Central memory CD8-positive, alpha-beta T cell (primary cell): ENCODE measurements around the gene SUSD2.
"Not testable (repeated sequence)": the region's sequence is repeated elsewhere in the genome, so short reads cannot be mapped to it uniquely, and the experiment has no call there.

Source experiments
- ATAC-seq: fragments of 150-1000 bp; cut with Tn5 transposase; replicated peaks from 2 replicates; pipeline ENCODE4 v1.10.0; 2022; ENCODE audit warnings: mild to moderate bottlenecking, moderate FRiP score, moderate number of reproducible peaks; ENCODE audit not compliant: poor library complexity, severe bottlenecking; ENCODE audit errors: extremely low read depth
- DNase-seq, 2 donors: peaks; one replicate each; pipeline ENCODE4 v3.0.0; 2021; ENCODE audit warnings: low spot score in 2 of 2
- H3K27ac Mint-ChIP-seq: one replicate; pipeline ENCODE4 v1.8.0; 2022; ENCODE audit warnings: low read depth, mild to moderate bottlenecking, moderate library complexity, mixed read lengths
- H3K27me3 Mint-ChIP-seq: one replicate; pipeline ENCODE4 v1.8.0; 2022; ENCODE audit warnings: mixed read lengths
- H3K36me3 Mint-ChIP-seq: one replicate; pipeline ENCODE4 v1.8.0; 2022; ENCODE audit warnings: mild to moderate bottlenecking, moderate library complexity, mixed read lengths; ENCODE audit not compliant: insufficient read depth
- H3K4me1 Mint-ChIP-seq: one replicate; pipeline ENCODE4 v1.8.0; 2022; ENCODE audit warnings: mixed read lengths
- H3K4me3 Mint-ChIP-seq: one replicate; pipeline ENCODE4 v1.8.0; 2022; ENCODE audit warnings: mild to moderate bottlenecking, moderate library complexity, mixed read lengths
- H3K9me3 Mint-ChIP-seq: one replicate; pipeline ENCODE4 v1.8.0; 2022; ENCODE audit warnings: mixed read lengths

The SUSD2 gene

DNA sequence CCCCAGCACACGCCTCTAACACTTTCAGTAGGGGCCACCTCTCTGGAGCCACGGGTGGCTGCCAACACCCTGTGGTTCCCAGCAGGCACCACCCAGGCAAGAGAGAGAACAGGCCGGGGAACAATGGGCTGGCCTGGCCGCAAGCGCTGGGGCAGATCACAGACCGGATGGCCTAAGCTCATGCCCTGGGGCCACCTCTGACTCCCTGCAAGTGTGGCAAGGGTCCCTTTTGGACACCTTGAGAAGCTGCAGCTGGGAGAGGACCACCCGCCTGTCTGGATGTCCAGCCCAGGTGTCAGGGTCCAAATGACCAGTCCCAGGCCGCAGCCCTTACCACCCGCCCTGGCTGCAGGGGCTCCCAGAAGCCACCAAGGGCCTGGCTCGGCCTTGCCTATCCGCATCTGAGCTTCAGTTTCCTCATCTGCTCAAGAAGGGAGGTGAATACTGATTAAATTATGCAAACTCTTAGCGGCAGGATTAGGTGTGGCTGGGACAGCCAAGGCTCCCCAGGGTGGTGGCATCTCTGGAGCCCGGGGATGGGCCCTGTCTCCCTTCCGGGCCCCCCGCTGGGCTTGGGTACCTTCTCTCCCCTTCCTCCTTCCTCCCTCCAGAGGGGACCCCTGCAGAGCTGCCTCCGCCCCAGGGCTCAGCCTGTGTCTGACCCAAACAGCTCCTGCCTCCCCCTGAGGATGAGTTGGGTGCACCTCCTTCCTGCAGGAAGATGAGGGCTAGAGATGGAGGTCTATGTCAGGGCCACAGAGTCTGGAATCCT lies 785 bp upstream of the SUSD2 start:
- Mint-ChIP-seq H3K27ac (peak overlapping the region; percentile 84), H3K9me3 (no peaks in the 10 kb centered on the region), H3K36me3 (peaks cover 15% of the 10 kb centered on the region), H3K4me3 (no peak overlapping the region), H3K4me1 (no peaks in the 10 kb centered on the region), H3K27me3 (no peaks in the 10 kb centered on the region)
- no peak for ATAC-seq
- no peak for DNase-seq

DNA sequence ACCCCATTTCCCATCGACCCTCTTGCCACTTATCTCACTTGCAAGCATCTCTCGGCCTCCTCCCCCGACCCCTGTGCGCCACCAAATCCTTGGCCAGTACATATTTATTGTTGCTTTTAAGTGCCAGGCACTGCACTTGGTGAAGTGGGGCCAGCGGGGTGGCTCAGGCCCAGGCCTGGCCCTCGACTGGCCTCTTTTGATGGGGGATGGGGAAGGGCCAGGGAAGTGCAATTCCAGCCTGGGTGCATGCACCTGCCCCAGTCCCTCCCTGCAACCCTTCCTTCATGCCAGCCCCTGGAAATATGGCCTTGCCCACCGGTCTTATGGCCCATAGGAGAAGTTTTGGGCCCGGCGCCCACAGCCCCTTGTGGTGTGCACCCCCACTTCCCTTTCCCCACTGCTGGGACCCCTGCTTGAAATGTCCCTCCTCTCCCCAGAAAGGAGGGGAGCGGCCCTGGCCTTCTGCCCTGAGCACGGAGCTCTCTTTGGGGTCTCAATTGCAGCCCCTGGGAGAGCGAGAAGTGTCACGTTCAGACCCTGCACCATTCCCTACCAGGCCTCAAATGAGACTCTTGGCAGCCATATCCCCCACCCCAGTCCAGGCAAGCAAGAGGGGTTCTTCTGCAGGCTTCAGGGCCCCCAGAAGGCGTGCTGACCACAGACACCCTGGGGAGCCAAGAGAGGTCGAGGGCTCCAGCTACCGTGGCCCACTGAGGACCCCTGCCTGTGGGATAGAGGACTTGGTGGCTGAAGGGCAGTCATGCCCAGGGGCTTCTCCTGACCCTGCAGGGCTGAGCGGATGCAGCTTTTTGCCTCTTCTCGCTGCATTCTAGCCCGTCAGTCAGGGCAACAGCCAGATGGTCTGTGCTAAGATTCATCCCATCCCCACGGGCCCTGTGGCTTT lies 961 bp downstream of the SUSD2 start:
- H3K4me3 Mint-ChIP-seq = no peak overlapping the region
- no peaks in the 10 kb centered on the region for H3K27me3 Mint-ChIP-seq
- DNase-seq (no peak), ATAC-seq (no peak)
- peaks cover 10% of the 10 kb centered on the region for H3K36me3 Mint-ChIP-seq
- H3K4me1 Mint-ChIP-seq = no peaks in the 10 kb centered on the region
- no peaks in the 10 kb centered on the region for H3K9me3 Mint-ChIP-seq
- no peak overlapping the region for H3K27ac Mint-ChIP-seq

DNA sequence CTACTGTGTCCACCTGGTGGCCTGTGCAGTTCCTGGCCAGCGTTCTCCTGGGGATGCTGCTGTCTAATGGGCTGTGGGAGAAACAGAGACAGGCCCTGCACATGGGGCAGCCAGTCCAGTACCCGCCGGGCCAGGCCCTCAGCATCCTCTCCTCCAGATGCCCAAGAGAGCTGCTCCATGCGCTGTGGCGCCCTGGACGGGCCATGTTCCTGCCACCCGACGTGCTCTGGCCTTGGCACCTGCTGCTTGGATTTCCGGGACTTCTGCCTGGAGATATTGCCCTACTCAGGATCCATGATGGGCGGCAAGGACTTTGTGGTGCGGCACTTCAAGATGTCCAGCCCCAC lies 1.6 kb downstream of the SUSD2 start:
- ATAC-seq, H3K4me3 Mint-ChIP-seq, DNase-seq, H3K27ac Mint-ChIP-seq, H3K36me3 Mint-ChIP-seq, H3K27me3 Mint-ChIP-seq, H3K4me1 Mint-ChIP-seq, H3K9me3 Mint-ChIP-seq: not testable (repeated sequence)

DNA sequence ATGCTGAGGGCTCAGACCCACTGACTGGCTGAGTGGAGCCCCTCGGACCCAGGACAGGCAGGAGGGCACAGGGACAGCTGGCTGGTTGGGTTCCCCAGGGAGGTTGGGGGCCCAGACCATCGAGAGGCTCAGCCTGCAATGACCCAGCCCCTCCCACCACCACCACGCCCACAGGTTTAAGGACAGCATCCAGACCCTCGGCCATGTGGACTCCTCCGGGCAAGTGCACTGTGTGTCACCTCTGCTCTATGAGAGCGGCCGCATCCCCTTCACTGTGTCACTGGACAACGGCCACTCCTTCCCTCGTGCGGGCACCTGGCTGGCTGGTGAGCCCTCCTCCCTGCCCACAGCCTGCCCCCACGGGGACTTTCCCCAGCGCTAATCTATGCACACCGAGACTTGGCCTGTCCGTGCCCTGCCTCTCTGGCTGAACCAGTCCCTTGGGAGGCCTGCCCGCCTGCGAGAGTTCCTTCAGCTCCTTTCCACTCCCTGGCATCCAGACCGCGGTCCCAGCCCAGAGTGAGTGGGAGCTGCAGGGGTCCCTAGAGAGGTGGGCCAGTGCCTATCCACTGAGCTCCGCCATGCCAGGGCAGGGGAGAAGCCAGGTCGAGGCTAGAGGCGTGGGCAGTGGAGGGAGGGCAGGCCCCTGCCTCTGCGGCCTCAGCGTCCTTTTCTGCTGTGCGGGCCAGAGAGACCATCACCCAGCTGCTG lies 2.2 kb downstream of the SUSD2 start:
- no peak overlapping the region for H3K27ac Mint-ChIP-seq
- no peak overlapping the region for H3K4me3 Mint-ChIP-seq
- no peaks in the 10 kb centered on the region for H3K4me1 Mint-ChIP-seq
- H3K36me3 Mint-ChIP-seq = peaks cover 8% of the 10 kb centered on the region
- no peak for ATAC-seq
- no peaks in the 10 kb centered on the region for H3K9me3 Mint-ChIP-seq
- no peaks in the 10 kb centered on the region for H3K27me3 Mint-ChIP-seq
- DNase-seq = no peak

DNA sequence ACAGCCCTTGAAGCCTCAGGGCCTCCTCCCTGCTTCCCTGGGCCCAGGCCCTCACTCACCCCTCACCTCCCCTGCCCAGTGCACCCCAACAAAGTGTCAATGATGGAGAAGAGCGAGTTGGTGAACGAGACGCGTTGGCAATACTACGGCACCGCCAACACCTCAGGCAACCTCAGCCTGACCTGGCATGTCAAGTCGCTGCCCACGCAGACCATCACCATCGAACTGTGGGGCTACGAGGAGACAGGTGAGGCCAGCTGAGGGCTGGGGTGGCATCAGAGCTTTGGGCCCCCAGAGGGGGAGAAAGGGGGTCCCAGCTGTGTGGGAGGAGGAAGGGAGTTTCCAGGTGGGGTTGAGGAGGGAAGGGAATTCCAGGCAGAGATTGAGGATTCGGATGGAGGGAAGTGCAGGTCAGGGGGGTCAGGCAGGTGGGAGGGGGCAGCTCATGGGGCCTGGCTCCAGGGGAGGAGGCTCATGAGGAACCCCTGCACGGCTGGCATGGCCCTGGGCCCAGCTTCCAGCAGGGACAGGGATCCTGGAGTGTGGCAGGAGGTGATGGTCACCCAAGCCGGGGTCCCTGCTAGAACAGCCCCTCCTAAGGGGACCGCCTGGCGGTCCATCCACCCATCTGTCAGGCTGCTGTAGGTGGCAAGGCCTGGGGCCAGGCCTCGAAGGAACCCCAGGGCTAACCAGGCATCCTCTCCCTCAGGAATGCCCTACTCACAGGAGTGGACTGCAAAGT lies 2.9 kb downstream of the SUSD2 start:
- H3K27ac Mint-ChIP-seq = no peak overlapping the region
- DNase-seq = no peak
- ATAC-seq = no peak

DNA sequence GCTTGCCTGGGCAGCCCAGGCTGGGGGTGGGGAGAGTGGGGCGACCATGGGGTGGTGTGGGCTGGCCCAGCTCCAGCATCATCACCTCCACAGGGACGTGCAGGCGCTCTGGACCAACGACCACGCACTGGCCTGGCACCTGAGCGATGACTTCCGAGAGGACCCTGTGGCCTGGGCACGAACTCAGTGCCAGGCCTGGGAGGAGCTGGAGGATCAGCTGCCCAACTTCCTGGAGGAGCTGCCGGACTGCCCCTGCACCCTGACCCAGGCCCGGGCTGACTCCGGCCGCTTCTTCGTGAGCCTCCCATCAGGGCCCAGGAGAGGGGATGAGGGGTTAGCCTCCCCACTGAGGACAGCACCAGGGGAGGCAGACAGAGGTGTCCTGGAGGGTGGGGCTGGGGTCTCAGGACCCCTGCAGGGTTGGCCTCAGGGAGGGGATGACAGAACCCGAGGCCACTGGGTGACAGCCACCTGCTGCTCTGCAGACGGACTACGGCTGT lies 3.8 kb downstream of the SUSD2 start:
- no peak for DNase-seq
- H3K9me3 Mint-ChIP-seq = no peaks in the 10 kb centered on the region
- H3K4me1 Mint-ChIP-seq = no peaks in the 10 kb centered on the region
- H3K27me3 Mint-ChIP-seq = no peaks in the 10 kb centered on the region
- no peak overlapping the region for H3K4me3 Mint-ChIP-seq
- no peak overlapping the region for H3K27ac Mint-ChIP-seq
- peaks cover 10% of the 10 kb centered on the region for H3K36me3 Mint-ChIP-seq
- ATAC-seq = no peak

More for the DNA sequence above, 2.9 kb downstream of the SUSD2 start:
- Mint-ChIP-seq H3K9me3 (no peaks in the 10 kb centered on the region), H3K27me3 (no peaks in the 10 kb centered on the region), H3K4me1 (no peaks in the 10 kb centered on the region), H3K36me3 (peaks cover 8% of the 10 kb centered on the region), H3K4me3 (no peak overlapping the region)

DNA sequence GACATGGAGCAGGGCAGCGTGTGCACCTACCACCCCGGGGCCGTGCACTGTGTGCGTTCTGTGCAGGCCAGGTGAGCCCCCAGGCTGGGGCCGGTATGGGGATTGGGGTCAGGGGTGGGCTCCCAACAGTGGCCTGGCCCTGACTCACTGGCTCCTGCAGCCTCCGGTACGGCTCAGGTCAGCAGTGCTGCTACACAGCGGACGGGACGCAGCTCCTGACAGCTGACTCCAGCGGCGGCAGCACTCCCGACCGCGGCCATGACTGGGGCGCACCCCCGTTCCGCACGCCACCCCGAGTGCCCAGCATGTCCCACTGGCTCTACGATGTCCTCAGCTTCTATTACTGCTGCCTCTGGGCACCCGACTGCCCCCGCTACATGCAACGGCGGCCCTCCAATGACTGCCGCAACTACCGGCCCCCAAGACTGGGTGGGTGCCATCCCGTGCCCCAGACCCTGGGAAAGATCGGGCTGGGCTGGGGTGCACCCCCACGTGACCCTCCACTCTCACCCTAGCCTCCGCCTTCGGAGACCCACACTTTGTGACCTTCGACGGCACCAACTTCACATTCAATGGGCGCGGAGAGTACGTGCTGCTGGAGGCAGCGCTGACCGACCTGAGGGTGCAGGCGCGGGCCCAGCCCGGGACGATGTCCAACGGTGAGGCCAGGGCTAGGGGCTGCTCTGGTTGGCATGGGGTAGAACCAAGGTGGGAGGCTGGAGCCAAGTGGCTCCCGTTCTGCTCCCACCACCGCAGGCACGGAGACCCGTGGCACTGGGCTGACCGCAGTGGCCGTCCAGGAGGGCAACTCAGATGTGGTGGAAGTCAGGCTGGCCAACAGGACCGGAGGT lies 4.4 kb downstream of the SUSD2 start:
- Mint-ChIP-seq H3K27me3 (no peaks in the 10 kb centered on the region), H3K4me3 (no peak overlapping the region), H3K36me3 (peaks cover 10% of the 10 kb centered on the region), H3K9me3 (no peaks in the 10 kb centered on the region), H3K4me1 (no peaks in the 10 kb centered on the region), H3K27ac (no peak overlapping the region)
- DNase-seq (no peak), ATAC-seq (no peak)

DNA sequence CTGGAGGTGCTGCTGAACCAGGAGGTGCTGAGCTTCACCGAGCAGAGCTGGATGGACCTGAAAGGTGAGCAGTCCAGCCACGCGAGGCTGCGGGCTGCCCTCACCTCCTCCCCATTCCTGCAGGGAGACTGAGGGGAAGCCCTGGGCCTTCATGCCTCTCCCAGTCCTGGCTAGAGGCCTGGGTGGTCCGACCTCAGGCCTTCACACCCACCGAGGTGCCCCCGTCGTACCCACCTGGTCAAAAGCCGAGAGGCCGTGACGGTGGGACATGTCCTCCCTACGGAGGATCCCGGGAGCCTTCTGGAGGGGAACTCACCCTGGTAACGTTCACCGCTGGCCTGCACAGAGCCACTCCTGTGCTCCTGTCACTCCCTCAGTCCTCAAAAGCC lies 5.1 kb downstream of the SUSD2 start:
- DNase-seq (no peak), ATAC-seq (no peak)
- Mint-ChIP-seq H3K4me3 (no peak overlapping the region), H3K36me3 (peaks cover 8% of the 10 kb centered on the region), H3K27ac (no peak overlapping the region), H3K4me1 (no peaks in the 10 kb centered on the region), H3K9me3 (no peaks in the 10 kb centered on the region), H3K27me3 (no peaks in the 10 kb centered on the region)

DNA sequence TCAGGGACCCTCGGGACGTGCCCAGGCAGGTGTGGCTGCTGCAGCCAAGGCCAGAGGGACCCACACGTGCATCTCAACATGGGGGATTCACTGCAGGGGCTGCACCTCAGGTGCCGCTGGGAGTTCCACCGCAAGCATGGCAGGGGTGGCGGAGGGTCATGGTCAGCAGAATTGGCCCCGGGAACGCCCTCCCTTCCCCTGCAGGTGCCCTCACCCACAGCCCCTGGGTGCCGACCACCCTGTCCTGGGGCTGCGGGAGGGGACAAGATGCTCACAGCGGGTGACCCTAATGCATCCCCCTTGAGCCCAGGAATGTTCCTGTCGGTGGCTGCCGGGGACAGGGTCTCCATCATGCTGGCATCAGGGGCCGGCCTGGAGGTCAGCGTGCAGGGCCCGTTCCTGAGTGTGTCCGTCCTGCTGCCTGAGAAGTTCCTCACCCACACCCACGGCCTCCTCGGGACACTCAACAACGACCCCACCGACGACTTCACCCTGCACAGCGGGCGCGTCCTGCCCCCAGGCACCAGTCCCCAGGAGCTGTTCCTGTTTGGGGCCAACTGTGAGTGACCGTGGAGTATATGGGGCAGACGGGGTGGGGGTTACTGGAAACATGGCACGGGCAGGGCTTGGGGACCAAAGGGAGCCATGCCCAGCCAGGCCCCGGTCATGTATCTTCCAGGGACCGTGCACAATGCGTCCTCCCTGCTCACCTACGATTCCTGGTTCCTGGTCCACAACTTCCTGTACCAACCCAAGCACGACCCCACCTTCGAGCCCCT lies 5.8 kb downstream of the SUSD2 start:
- H3K27ac Mint-ChIP-seq = no peak overlapping the region
- H3K36me3 Mint-ChIP-seq = peaks cover 5% of the 10 kb centered on the region
- H3K4me3 Mint-ChIP-seq = no peak overlapping the region
- H3K4me1 Mint-ChIP-seq = no peaks in the 10 kb centered on the region
- H3K9me3 Mint-ChIP-seq = no peaks in the 10 kb centered on the region
- DNase-seq (no peak), ATAC-seq (no peak)
- H3K27me3 Mint-ChIP-seq = no peaks in the 10 kb centered on the region

DNA sequence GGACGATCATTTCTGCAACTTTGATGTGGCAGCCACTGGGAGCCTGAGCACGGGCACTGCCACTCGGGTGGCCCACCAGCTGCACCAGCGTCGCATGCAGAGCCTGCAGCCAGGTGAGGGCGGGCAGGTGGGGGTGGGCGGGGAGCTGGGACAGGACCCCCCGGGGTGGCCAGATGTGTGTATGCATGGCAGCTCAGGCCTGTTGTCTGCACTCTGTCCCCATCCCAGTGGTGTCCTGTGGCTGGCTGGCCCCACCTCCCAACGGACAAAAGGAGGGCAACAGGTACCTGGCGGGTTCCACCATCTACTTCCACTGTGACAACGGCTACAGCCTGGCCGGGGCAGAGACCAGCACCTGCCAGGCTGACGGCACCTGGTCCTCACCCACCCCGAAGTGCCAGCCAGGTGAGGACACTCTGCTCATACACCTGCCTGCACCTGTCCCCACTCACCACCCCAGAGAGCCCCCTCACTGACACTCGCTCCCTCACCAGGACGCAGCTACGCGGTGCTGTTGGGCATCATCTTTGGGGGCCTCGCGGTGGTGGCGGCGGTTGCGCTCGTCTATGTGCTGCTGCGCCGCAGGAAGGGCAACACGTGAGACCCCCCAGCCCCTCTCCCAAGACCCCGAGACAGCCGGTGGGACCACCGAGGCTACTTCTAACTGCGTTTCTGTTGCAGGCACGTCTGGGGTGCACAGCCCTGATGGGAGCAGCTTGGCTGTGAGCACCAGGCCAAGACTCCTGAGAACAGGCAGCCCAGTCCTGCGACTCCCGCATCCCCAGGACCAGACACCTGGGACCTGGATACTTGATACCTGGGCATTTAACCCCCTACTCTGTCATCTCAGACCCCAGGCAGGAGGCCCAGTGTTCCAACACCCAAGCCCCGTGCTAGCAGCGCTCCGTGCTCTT lies 6.7 kb downstream of the SUSD2 start:
- ATAC-seq (no peak), DNase-seq (no peak)
- Mint-ChIP-seq H3K27me3 (no peaks in the 10 kb centered on the region), H3K4me3 (no peak overlapping the region), H3K4me1 (no peaks in the 10 kb centered on the region), H3K27ac (no peak overlapping the region), H3K36me3 (peaks cover 2% of the 10 kb centered on the region), H3K9me3 (no peaks in the 10 kb centered on the region)
